Measurements from ENCODE around the gene ACBD3. TPM values are rescaled to one million over a fixed set of nuclear protein-coding genes. Genes with fewer than 3 reads are reported as not detected.

Gene ACBD3
- total and polyA plus RNA-seq, 10 of the 15 experiments (the other 5 are each of a cell fraction or from before 2014, with no cell fraction given) = 7.5 to 27.9 (median 20.3) TPM

DNA sequence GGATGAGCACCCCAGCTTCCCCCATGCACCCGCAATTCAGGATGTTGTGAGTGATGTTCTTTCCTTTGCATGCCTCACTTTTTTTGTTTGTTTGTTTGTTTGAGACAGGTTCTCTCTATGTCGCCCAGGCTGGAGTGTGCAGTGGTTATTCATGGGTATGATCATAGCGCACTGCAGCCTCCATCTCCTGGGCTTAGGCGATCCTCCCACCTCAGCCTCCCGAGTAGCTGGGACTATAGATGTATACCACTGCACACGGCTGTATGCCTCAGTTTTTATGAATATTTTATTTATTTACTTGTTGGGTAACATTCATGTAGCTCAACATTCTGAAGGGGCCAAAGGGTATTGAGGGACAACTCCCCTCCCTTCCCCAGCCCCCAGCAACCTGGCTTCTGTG is 69.2 kb downstream of the ACBD3 start:
- WGBS (ENCODE audit: insufficient coverage, insufficient replicate concordance, low lambda C conversion rate, missing lambda C conversion rate) = 94% methylated on average over 6 of the region's 6 CpGs
- no peak for TF ChIP-seq EZH2 (IDR thresholded peaks at IDR 0.05; ENCODE audit: borderline replicate concordance, control insufficient read depth, low read depth, low read length)
- Histone ChIP-seq H3K36me3 (ENCODE audit: control insufficient read depth in 2 of 2, insufficient read depth in 2 of 2, low read length in 1 of 2) (no peaks in the 10 kb centered on the region), H4K20me1 (ENCODE audit: control insufficient read depth, insufficient read depth) (no peaks in the 10 kb centered on the region), H3K27me3 (replicated peaks in 1 of 2; ENCODE audit: control insufficient read depth in 2 of 2, insufficient read depth in 2 of 2, low read length in 1 of 2) (no peaks in the 10 kb centered on the region), H3K9me3 (replicated peaks; ENCODE audit: control insufficient read depth, insufficient read depth, low read length) (no peaks in the 10 kb centered on the region), H3K9ac (ENCODE audit: control insufficient read depth, insufficient read depth, low read length) (no peak overlapping the region), H3K4me3 (no peak overlapping the region), H3K4me2 (ENCODE audit: control insufficient read depth, insufficient read depth) (no peak overlapping the region), H3K4me1 (ENCODE audit: control insufficient read depth, insufficient read depth, low read length) (peaks cover 20% of the 10 kb centered on the region), H3K79me2 (ENCODE audit: control insufficient read depth, insufficient read depth, low read length) (no peaks in the 10 kb centered on the region), H3K27ac (ENCODE audit: control insufficient read depth, insufficient read depth) (no peak overlapping the region), H2AFZ (ENCODE audit: control insufficient read depth, low read depth, low read length) (no peak overlapping the region)
- no peak for ATAC-seq
- POLR2A ChIA-PET = no interaction called here
- SMC1A ChIA-PET (ENCODE audit: uncharacterized antibody, unreplicated experiment) = interaction anchor here (0.6 to 5.5 kb wide), 5 partner anchors 34 to 120 kb away, joined by 3 to 65 read pairs (median 3); no protein-coding TSS in a partner anchor
- in situ Hi-C loops (cut with MboI) (no loop called here), intact Hi-C loops (cut with micrococcal nuclease; ENCODE audit: unreplicated experiment) (loop anchor here (10.0 kb wide), 1 partner anchor 343 kb away; the partner anchor contains the start of gene SRP9)
- BruUV-seq (replicated peaks) = no TSS peak
- FAIRE-seq = no peak
- DNase-seq (ENCODE audit: low read depth, low spot score) = no peak
- RAD21 ChIA-PET (ENCODE audit: unreplicated experiment) = interaction anchor here (0.7 to 5.1 kb wide), 2 partner anchors 52 to 55 kb away, joined by 3 to 52 read pairs; partner anchors contain the start of gene H3-3A
- CTCF ChIA-PET = interaction anchor here (0.6 to 11.5 kb wide), 5 partner anchors 9 to 156 kb away, joined by 3 to 198 read pairs (median 3); no protein-coding TSS in a partner anchor

DNA sequence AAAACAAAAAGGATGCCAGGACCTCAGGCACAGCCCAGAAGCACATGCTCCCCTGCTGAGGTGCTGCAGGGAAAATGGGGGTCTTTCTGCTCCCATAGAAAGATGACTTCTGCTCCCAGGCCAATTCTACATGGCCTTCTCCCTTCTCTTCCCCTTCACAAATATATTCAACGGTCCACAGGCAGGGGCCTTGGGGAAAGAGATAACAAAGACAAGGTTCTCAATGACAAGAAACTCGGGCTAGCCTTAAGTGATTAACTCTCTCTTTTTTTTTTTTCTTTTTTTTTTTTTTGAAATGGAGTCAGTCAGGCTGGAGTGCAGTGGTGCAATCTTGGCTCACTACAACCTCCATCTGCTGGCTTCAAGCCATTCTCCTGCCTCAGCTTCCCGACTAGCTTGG is 69.9 kb downstream of the ACBD3 start:
- H4K20me1 ChIP-seq (ENCODE audit: control insufficient read depth, insufficient read depth) = no peaks in the 10 kb centered on the region
- no peak for TF ChIP-seq YBX1 (IDR thresholded peaks at IDR 0.05)
- no peak for TF ChIP-seq TCF3 (IDR thresholded peaks at IDR 0.05; ENCODE audit: borderline replicate concordance, insufficient read depth, low read depth, low read length)
- no peak for TF ChIP-seq ZNF274 (IDR thresholded peaks at IDR 0.05; ENCODE audit: insufficient read depth, insufficient read length)
- TF ChIP-seq IRF4 (IDR thresholded peaks at IDR 0.05; ENCODE audit: low read depth, low read length) = no peak
- TF ChIP-seq HDAC6 (IDR thresholded peaks at IDR 0.05; ENCODE audit: unreplicated experiment) = no peak
- TF ChIP-seq, protein P1, sequence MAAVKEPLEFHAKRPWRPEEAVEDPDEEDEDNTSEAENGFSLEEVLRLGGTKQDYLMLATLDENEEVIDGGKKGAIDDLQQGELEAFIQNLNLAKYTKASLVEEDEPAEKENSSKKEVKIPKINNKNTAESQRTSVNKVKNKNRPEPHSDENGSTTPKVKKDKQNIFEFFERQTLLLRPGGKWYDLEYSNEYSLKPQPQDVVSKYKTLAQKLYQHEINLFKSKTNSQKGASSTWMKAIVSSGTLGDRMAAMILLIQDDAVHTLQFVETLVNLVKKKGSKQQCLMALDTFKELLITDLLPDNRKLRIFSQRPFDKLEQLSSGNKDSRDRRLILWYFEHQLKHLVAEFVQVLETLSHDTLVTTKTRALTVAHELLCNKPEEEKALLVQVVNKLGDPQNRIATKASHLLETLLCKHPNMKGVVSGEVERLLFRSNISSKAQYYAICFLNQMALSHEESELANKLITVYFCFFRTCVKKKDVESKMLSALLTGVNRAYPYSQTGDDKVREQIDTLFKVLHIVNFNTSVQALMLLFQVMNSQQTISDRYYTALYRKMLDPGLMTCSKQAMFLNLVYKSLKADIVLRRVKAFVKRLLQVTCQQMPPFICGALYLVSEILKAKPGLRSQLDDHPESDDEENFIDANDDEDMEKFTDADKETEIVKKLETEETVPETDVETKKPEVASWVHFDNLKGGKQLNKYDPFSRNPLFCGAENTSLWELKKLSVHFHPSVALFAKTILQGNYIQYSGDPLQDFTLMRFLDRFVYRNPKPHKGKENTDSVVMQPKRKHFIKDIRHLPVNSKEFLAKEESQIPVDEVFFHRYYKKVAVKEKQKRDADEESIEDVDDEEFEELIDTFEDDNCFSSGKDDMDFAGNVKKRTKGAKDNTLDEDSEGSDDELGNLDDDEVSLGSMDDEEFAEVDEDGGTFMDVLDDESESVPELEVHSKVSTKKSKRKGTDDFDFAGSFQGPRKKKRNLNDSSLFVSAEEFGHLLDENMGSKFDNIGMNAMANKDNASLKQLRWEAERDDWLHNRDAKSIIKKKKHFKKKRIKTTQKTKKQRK (IDR thresholded peaks at IDR 0.05; ENCODE audit: low read depth, low read length) = no peak
- no peak for FAIRE-seq
- ChIA-PET RAD21 (ENCODE audit: unreplicated experiment) (interaction anchor here (5.1 kb wide), 1 partner anchor 52 kb away, joined by 52 read pairs; no protein-coding TSS in a partner anchor), CTCF (interaction anchor here (0.6 to 11.5 kb wide), 4 partner anchors 51 to 155 kb away, joined by 3 to 198 read pairs (median 3); no protein-coding TSS in a partner anchor), POLR2A (interaction anchor here (0.6 to 0.7 kb wide), 2 partner anchors 10 to 658 kb away, joined by 6 to 7 read pairs; no protein-coding TSS in a partner anchor), SMC1A (ENCODE audit: uncharacterized antibody, unreplicated experiment) (interaction anchor here (0.7 to 5.5 kb wide), 4 partner anchors 33 to 69 kb away, joined by 3 to 65 read pairs (median 4); no protein-coding TSS in a partner anchor)
- H3K4me1 ChIP-seq (ENCODE audit: control insufficient read depth, insufficient read depth, low read length) = peaks cover 27% of the 10 kb centered on the region
- no peak overlapping the region for H3K9ac ChIP-seq (ENCODE audit: control insufficient read depth, insufficient read depth, low read length)
- in situ Hi-C loops (cut with MboI) = no loop called here
- intact Hi-C loops (cut with micrococcal nuclease; ENCODE audit: unreplicated experiment) = loop anchor here (10.0 kb wide), 1 partner anchor 342 kb away; the partner anchor contains the start of gene SRP9
- no peak overlapping the region for H3K4me3 ChIP-seq
- H3K36me3 ChIP-seq (ENCODE audit: control insufficient read depth in 2 of 2, insufficient read depth in 2 of 2, low read length in 1 of 2) = no peaks in the 10 kb centered on the region
- DNase-seq (ENCODE audit: low read depth, low spot score) = no peak
- no peak overlapping the region for H3K27ac ChIP-seq (ENCODE audit: control insufficient read depth, insufficient read depth)
- H3K4me2 ChIP-seq (ENCODE audit: control insufficient read depth, insufficient read depth) = no peak overlapping the region
- no TSS peak for BruUV-seq (replicated peaks)
- no peaks in the 10 kb centered on the region for H3K9me3 ChIP-seq (replicated peaks; ENCODE audit: control insufficient read depth, insufficient read depth, low read length)
- WGBS (ENCODE audit: insufficient coverage, insufficient replicate concordance, low lambda C conversion rate, missing lambda C conversion rate) = 49% methylated on average over 3 of the region's 3 CpGs
- H3K27me3 ChIP-seq (replicated peaks in 1 of 2; ENCODE audit: control insufficient read depth in 2 of 2, insufficient read depth in 2 of 2, low read length in 1 of 2) = no peaks in the 10 kb centered on the region
- H2AFZ ChIP-seq (ENCODE audit: control insufficient read depth, low read depth, low read length) = no peak overlapping the region
- ATAC-seq = no peak
- no peaks in the 10 kb centered on the region for H3K79me2 ChIP-seq (ENCODE audit: control insufficient read depth, insufficient read depth, low read length)

Measured in GM12878 (cell line).